ENCODE data around the gene PFAS. TPM values are rescaled to one million over a fixed set of nuclear protein-coding genes. Genes with fewer than 3 reads are reported as not detected.
A peak's percentile ranks its signal among the peaks of the same experiment; 100 is the strongest.
"Not testable (repeated sequence)": the region's sequence is repeated elsewhere in the genome, so short reads cannot be mapped to it uniquely, and the experiment has no call there.

The PFAS gene
- polyA plus RNA-seq (ENCODE audit: insufficient read length in 4 of 4): 10 to 100 TPM; 29.2 to 45.8 (median 41.8) TPM

GRCh38 chr17:8248751-8249607, at the start of gene PFAS:
TSS of gene PFAS (plus strand) at chr17:8249289. CDS start at chr17:8253938, 4,649 bp downstream.
- DNase-seq (ENCODE audit: low read depth in 4 of 4, low spot score in 3 of 4): peak; percentile 88 to 93 (median 90)

DNA sequence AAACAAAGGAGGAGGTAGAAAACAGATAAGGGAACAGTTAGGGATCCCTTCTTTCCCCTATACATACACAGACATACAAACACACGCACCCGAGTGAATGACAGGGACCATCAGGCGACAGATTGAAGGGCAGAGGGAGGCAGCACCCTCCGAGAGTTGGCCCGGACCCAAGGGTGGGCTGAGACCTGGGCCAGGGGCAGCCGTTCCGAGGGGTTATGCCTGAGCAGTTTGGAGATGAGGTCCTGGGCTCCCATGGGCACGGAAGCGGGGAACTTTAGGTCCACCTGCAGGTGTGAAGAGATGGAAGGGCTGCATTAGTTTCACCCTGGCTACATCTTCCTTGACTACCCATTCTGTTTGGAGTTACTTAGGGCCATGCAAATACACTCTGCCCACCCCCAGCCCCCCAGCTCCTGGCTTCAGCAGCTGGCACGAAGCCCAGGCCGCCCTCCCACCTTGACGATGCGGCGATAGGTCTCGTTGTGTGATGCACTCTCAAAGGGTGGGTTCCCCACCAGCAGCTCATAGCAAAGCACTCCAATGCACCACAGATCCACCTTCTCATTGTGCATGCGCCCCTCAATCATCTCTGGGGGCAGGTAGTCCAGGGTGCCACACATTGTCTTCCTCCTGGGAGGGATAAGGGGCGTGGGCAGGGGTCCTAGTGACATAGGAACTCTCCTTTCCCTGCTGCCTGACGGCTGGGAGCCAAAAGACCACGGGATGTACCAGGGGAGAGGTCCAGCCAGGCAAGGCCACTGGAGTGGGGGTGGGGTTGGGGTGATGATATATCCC, 44.1 kb upstream of the PFAS start:
- no peak for DNase-seq (ENCODE audit: low read depth in 4 of 4, low spot score in 3 of 4)

- no peak for DNase-seq (ENCODE audit: low read depth in 4 of 4, low spot score in 3 of 4)
Measured at GRCh38 chr17:8206536-8206935, 42.6 kb upstream of the PFAS start.

GRCh38 chr17:8209907-8210760, 39.0 kb upstream of the PFAS start, which contains the start of gene AURKB:
TSS of gene AURKB (minus strand) at chr17:8210575. CDS start at chr17:8210224, 351 bp downstream.
- peak; percentile 90 to 96 (median 94) for DNase-seq (ENCODE audit: low read depth in 4 of 4, low spot score in 3 of 4)

DNA sequence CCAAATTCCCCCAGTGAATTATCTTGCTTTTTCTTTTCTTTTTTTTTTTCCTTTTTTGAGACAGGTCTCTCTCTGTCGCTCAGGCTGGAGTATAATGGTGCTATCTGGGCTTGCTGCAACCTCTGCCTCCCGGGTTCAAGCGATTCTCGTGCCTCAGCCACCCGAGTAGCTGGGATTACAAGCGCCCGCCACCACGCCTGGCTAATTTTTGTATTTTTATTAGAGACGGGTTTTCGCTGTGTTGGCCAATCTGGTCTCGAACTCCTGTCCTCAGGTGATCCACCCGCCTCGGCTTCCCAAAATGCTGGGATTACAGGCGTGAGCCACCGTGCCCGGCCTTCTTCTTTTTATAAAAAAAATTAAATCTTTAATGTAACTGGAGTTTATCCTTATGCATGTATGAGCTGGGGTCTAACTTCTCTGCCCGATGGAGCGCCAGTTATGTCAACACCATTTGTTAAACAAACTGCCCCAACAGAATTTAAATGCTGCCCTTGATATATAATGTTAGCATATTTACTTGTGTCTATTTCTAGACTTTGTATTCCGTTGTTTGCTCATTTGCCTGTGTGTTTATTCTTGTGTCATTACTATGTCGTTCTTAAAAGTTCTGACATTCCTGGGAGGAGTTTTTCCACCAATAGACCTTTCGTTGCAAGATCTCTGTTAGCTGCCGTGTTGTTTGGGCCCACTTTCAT, 38.2 kb upstream of the PFAS start:
- no peak for DNase-seq (ENCODE audit: low read depth in 4 of 4, low spot score in 3 of 4)

DNA sequence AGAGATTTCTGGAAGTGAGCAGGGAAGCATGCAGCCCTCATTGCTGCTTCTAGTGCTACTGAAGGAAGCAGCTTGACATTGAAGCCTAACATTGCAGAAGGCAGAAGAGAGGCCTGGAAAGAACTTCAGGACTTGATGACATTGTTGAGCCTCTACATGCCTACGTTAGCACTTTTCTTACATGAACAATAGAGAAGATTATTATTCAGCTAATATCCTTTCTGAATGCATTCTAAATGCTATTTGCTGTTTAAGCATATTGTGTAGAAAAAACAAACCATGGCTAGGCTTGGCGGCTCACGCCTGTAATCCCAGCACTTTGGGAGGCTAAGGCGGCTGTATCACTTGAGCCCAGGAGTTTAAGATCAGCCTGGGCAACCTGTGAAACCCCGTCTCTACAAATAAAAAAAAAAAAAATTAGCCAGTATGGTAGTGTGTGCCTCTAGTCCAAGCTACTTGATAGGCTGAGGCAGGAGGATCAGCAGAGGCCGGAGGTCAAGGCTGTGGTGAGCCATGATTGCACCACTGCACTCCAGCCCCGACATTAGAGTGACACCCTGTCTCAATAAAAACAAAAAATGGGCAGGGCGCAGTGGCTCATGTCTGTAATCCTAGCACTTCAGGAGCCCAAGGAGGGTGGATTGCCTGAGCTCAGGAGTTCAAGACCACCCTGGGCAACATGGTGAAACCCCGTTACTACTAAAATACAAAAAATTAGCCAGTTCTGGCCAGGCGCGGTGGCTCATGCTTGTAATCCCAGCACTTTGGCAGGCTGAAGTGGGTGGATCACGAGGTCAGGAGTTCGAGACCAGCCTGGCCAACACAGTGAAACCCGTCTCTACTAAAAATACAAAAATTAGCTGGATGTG, 36.5 kb upstream of the PFAS start:
- DNase-seq (ENCODE audit: low read depth in 4 of 4, low spot score in 3 of 4): no peak

DNA sequence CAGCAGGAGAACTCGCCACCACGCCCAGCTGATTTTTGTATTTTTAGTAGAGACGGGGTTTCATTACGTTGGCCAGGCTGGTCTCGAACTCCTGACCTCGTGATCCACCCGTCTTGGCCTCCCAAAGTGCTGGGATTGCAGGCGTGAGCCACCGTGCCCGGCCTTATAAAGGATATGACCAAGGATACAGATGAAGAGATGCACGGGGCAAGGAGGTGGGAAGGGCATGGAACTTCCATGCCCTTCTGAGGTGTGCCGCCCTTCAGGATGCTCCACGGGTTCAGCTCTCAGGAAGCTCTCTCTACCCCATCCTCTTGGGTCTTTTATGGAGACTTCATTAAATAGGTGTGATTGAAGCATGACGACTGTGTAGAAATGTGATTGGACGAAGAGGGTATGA, 35.1 kb upstream of the PFAS start:
- DNase-seq (ENCODE audit: low read depth in 4 of 4, low spot score in 3 of 4): not testable (repeated sequence)

GRCh38 chr17:8220783-8221662, 28.1 kb upstream of the PFAS start:
- DNase-seq (ENCODE audit: low read depth in 4 of 4, low spot score in 3 of 4): peak; percentile 92 to 97 (median 96)

- DNase-seq (ENCODE audit: low read depth in 4 of 4, low spot score in 3 of 4): peak; percentile 86 to 91 (median 90)
Measured at GRCh38 chr17:8221663-8222379, 27.3 kb upstream of the PFAS start.

- DNase-seq (ENCODE audit: low read depth in 4 of 4, low spot score in 3 of 4): no peak
Measured at GRCh38 chr17:8222380-8222629, 26.8 kb upstream of the PFAS start.

DNA sequence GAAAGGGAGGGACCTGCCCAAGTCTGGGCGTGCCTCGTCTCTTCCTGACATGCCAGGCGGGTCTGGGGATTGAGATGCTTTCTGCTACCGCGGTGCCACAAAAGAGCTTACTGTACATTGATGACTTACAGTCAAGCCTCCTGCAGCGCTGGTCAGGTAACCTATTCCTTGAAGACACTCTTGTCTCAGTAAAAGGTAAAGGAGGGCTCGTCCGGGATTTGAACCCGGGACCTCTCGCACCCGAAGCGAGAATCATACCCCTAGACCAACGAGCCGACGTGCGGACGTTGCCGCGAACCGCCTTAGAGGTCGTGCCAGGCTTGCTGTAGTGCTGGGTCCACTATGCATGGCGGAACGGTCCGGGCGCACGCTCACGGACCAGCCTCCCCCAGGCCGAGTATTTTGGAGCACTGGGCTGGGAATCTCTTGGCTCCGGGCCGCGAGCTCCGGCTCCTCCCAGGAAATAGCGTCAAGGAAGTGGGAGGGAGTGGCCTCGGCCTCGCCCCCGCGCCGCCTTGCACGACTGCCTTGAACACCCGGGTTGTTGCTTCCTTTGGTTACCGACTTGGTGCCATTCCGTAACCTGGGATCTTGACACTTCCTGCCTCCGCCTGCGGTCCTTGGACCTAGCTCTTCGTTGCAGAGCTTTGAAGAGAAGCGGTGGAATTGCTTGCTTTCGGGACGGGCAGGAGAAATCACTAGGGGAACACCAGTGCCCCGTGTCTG, 26.3 kb upstream of the PFAS start:
- DNase-seq (ENCODE audit: low read depth in 4 of 4, low spot score in 3 of 4): peak; percentile 75 to 85 (median 78)

DNA sequence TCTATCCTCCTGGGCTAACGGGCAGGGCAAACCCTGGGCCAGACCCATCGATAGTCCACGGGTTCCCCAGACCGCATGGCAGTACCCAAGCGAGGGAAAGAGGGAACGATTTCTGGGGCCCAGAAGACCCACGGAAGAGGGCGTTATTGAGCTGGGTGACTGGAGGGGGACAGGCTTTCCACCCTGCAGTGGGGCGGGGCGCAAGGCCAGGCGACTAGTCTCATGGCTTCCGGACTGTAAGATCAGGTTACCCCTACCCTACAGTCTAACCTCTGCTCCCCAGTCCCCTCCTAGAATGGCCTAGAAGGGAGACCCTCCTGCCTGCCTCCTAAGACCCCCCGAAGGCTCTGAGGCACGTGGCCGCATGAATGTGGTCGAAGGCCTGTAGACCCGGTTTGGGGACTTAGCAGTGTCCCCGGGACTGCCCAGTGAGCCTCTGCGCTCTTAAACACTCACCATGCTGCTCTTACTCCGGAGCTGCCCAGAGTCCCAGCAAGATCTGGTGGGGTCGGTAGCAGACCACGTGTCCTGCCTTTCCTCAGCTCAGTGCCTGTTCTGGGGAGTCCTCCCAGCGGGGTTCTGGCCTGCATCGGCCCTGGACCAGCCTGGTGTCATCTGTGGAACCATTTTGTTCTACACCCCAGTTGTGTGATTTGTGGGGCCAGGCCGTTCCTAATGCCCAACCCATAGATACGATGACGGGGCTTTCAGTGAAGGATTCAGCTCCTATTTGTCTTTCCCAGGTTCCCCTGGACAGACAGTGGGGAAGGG, 25.5 kb upstream of the PFAS start:
- peak in 1 of 4 donors; percentile 50 for DNase-seq (ENCODE audit: low read depth in 4 of 4, low spot score in 3 of 4)

DNA sequence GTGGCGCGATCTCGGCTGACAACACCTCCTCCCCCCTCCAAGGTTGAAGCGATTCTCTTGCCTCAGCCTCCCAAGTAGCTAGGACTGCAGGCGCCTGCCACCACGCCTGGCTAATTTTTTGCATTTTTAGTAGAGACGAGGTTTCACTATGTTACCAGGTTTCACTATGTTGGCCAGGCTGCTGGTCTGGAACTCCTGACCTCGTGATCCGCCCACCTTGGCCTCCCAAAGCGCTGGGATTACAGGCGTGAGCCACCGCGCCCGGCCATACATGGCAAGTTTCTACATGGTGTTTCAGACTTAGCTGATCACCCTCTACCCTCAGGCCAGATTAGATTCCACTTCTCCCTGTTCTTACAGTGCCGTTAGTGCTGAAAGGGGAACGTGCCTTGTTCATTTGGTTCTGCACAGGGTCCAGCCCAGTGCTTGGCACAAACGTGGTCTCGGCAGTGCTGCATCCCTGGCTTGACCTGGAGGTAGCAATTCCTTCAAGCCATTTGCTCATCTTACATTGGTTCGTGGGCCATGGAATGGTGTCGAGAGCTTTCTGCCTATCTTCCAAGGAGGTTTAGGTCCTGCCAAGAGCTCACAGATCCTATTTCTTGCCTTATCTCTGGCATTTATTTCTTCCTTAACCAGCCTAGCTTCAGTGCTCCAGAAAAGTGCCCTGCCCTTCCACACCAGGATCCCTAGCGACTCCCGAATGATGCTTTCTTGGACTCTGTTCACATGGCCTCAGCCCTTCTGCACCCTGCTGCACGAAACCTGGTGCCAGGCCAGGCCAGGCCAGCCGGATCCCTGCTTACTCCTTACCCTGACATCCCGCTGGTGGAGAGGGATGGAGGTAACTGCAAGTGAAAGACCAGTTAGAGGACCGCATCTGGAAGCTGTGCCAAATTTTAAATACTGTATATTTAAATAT, 23.9 kb upstream of the PFAS start:
- DNase-seq (ENCODE audit: low read depth in 4 of 4, low spot score in 3 of 4): no peak

GRCh38 chr17:8225813-8226535, 23.1 kb upstream of the PFAS start:
- no peak for DNase-seq (ENCODE audit: low read depth in 4 of 4, low spot score in 3 of 4)
